ENCODE data around the gene OXSR1.
"Not testable (repeated sequence)": the region's sequence is repeated elsewhere in the genome, so short reads cannot be mapped to it uniquely, and the experiment has no call there.

The OXSR1 gene

GRCh38 chr3:38268087-38268486 is 102.8 kb downstream of the OXSR1 start:
- DNase-seq (ENCODE audit: low read depth in 2 of 2), result no peak

- no peak for DNase-seq (ENCODE audit: low read depth in 2 of 2)
Observed at GRCh38 chr3:38268522-38268921, 103.2 kb downstream of the OXSR1 start.

DNA sequence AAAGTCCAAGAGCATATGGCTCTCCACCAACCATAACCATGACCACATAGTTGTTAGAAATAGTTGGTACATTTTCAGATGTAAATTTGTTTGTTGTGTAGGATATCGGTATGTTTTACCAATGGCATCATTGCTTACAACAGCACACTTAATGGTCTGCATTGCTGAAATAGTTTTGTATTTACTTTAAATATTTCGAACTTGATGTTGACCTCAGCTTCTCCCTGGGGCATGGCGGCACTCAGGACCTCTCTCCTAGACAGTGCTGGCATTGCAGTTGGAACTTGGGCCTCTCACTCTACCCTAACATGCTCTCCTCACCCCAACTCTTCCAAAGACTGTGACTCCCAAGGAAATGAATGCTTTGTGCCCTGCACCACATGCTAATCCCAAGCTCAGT is 105.3 kb downstream of the OXSR1 start:
- DNase-seq (ENCODE audit: low read depth in 2 of 2), result no peak

GRCh38 chr3:38271553-38271952 is 106.2 kb downstream of the OXSR1 start:
- no peak for DNase-seq (ENCODE audit: low read depth in 2 of 2)

DNA sequence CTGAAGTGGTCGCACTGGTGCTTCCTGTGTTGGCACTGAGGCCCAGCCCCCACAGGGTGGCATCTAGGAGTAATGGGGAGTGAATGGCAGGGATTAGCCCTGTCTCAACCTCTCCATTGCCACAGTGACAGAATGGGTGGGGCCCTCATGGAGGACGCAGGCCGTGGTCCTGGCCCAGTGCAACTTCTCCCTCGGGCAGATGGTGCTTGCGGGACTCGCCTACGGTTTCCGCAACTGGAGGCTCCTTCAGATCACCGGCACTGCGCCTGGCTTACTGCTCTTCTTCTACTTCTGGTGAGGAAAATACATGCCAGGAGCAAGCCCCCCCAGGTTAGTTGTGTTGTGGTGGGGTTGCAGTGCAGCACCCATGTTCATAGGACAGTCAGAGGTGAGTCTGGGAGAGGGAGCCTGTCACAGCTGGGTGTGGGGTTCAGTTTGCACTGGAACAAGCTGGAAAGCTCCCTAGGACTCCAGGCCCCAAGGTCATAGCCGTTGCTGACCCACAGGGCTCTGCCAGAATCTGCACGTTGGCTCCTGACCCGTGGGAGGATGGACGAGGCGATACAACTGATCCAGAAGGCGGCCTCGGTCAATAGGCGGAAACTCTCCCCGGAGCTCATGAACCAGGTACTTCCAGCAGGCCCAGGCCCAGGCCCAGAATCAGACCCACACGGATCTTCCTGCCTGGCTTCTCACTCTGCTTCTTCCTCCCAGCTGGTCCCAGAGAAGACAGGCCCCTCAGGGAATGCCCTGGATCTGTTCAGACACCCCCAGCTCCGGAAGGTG is 109.7 kb downstream of the OXSR1 start:
- no peak for DNase-seq (ENCODE audit: low read depth in 2 of 2)

DNA sequence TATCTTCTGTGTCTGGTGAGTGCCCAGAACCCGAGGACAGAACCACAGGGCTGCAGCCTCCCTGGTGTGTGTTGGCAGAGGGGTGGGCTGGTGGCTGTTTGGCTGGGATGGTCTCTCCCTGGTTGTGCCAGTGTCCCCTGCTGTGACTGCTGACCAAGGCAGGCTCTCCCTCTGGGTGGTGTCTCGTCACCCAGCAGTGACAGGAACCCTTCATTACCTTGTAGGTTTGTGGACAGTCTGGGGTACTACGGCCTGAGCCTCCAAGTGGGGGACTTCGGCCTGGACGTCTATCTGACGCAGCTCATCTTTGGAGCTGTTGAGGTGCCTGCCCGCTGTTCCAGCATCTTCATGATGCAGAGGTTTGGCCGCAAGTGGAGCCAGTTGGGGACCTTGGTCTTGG is 110.3 kb downstream of the OXSR1 start:
- no peak for DNase-seq (ENCODE audit: low read depth in 2 of 2)

GRCh38 chr3:38276081-38276916 is 111.0 kb downstream of the OXSR1 start:
- DNase-seq (ENCODE audit: low read depth in 2 of 2), result no peak

- DNase-seq (ENCODE audit: low read depth in 2 of 2), result no peak
Observed at GRCh38 chr3:38276917-38277630, 111.7 kb downstream of the OXSR1 start.

DNA sequence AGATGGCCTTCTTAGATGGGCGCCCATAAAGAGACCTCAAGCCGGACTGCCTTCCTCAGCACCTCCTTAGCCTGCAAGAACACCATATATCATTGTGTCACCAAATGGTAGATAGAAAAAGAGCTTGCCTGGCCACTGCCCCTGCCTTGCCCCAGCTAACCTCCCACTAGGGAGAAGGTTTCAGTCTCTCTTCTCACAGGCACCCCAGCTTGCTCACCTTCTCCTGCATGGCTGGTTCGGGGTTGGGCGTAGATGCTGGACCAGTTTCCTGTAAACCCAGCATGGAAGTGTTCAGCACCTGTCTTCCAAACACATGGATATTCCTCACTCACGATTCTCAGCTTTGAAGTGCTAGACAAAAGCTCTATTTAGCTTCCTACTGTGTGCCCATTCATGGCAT is 113.5 kb downstream of the OXSR1 start:
- no peak for DNase-seq (ENCODE audit: low read depth in 2 of 2)

- DNase-seq (ENCODE audit: low read depth in 2 of 2), result no peak
Observed at GRCh38 chr3:38281895-38282686, 116.8 kb downstream of the OXSR1 start, which contains the start of gene SLC22A14. Gene SLC22A14 (plus strand): TSS chr3:38282294. CDS start chr3:38306027, 23,733 bp downstream.

- DNase-seq (ENCODE audit: low read depth in 2 of 2), result no peak
Observed at GRCh38 chr3:38283810-38284755, 118.7 kb downstream of the OXSR1 start.

DNA sequence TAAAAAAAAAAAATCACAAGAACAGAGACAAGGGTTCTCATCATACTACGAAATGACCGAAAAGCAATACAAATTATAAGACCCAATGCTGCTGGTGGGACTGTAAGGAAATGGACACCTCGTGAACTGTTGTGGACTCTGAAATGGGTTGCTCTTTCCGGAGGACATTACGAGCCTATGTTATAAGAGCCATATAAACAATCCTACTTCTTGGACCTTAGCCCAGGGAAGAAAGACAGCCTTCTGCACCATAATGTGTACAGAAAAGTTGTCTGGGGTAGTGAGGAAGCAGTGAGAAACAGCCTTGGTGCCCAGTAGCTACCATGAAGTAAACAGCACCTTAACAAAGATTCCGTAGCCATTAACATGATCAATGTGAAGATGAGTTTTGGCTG is 119.4 kb downstream of the OXSR1 start:
- no peak for DNase-seq (ENCODE audit: low read depth in 2 of 2)

GRCh38 chr3:38289286-38290217 is 124.2 kb downstream of the OXSR1 start:
- DNase-seq (ENCODE audit: low read depth in 2 of 2), result not testable (repeated sequence)

- DNase-seq (ENCODE audit: low read depth in 2 of 2), result not testable (repeated sequence)
Observed at GRCh38 chr3:38297053-38297452, 131.7 kb downstream of the OXSR1 start.

- DNase-seq (ENCODE audit: low read depth in 2 of 2), result no peak
Observed at GRCh38 chr3:38297537-38297936, 132.2 kb downstream of the OXSR1 start.

GRCh38 chr3:38297947-38298711 is 132.8 kb downstream of the OXSR1 start:
- DNase-seq (ENCODE audit: low read depth in 2 of 2), result no peak

All from activated CD4-positive, alpha-beta T cell treated with anti-CD3 and anti-CD28 coated beads for 24 hours (primary cell).